Lower leg skin (tissue), 4 donors: ENCODE measurements around the gene PXDN. TPM values are rescaled to one million over a fixed set of nuclear protein-coding genes. Genes with fewer than 3 reads are reported as not detected.

ENCODE experiments used
- DNase-seq, 2 donors: peaks; one replicate each; pipeline ENCODE4 v3.0.0-alpha.2; 2019; ENCODE audit warnings: low spot score in 2 of 2
- H3K4me3 ChIP-seq: fragments of 200-600 bp; sonication (generic); 2 replicates; pipeline ENCODE4 v1.5.1; 2017; ENCODE audit warnings: mild to moderate bottlenecking, low read depth; ENCODE audit not compliant: poor library complexity, severe bottlenecking
- POLR2A ChIP-seq, 2 donors: fragments of 450-650 bp; IDR thresholded peaks; one replicate each; pipeline ENCODE4 v1.6.1; 2016 to 2017; ENCODE audit warnings: antibody characterized with exemption in 2 of 2, mild to moderate bottlenecking in 1 of 2, moderate library complexity in 1 of 2
- WGBS, 2 donors: methylation state at CpG; one replicate each; pipeline ENCODE4 v1.1.5; 2018; 5-methylcytosine and 5-hydroxymethylcytosine counted together
- intact Hi-C: fragments of 100-400 bp; cut with DNase I; formaldehyde crosslinking; loops from one replicate; pipeline ENCODE4 v1.15.0; 2023; ENCODE audit warnings: low total_unique reads
- total RNA-seq, 4 donors: library from RNA; depleted of rRNA; stranded (reverse); fragments of >200 nt; gene quantifications; one replicate each; pipeline ENCODE4 v1.1.0, GENCODE V29; 2016
- TF ChIP-seq, protein P1 (sequence below), 3 donors: fragments of 450-650 bp; IDR thresholded peaks; one replicate each; pipeline ENCODE4 v1.5.1; 2016; ENCODE audit warnings: antibody characterized with exemption in 3 of 3, mild to moderate bottlenecking in 3 of 3, moderate library complexity in 2 of 3

PXDN gene
- total RNA-seq, 4 donors from 2014 or later = 4.7 to 13.7 (median 7.0) TPM

DNA sequence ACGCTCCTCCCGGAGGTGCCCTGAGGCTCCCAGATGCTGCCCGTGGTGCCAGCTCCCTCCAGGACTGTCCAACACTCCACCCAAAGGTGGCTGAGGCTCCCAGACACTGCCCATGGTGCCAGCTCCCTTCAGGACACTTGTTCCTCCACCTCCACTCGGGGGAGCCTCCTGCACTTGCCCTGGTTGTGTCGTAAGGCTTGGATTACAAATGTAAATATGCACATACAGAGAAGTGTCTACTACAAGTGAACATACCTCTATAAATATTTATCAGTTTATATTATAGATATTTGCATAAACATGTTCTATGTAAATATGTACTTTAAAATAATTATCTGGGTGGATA lies 143.3 kb downstream of the PXDN start:
- DNase-seq = no peak
- TF ChIP-seq, protein P1, sequence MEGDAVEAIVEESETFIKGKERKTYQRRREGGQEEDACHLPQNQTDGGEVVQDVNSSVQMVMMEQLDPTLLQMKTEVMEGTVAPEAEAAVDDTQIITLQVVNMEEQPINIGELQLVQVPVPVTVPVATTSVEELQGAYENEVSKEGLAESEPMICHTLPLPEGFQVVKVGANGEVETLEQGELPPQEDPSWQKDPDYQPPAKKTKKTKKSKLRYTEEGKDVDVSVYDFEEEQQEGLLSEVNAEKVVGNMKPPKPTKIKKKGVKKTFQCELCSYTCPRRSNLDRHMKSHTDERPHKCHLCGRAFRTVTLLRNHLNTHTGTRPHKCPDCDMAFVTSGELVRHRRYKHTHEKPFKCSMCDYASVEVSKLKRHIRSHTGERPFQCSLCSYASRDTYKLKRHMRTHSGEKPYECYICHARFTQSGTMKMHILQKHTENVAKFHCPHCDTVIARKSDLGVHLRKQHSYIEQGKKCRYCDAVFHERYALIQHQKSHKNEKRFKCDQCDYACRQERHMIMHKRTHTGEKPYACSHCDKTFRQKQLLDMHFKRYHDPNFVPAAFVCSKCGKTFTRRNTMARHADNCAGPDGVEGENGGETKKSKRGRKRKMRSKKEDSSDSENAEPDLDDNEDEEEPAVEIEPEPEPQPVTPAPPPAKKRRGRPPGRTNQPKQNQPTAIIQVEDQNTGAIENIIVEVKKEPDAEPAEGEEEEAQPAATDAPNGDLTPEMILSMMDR (IDR thresholded peaks at IDR 0.05) = no peak
- WGBS, 2 donors = 54 to 68% methylated on average over 5 of the region's 5 CpGs
- no peak overlapping the region for H3K4me3 ChIP-seq
- intact Hi-C loops = no loop called here

DNA sequence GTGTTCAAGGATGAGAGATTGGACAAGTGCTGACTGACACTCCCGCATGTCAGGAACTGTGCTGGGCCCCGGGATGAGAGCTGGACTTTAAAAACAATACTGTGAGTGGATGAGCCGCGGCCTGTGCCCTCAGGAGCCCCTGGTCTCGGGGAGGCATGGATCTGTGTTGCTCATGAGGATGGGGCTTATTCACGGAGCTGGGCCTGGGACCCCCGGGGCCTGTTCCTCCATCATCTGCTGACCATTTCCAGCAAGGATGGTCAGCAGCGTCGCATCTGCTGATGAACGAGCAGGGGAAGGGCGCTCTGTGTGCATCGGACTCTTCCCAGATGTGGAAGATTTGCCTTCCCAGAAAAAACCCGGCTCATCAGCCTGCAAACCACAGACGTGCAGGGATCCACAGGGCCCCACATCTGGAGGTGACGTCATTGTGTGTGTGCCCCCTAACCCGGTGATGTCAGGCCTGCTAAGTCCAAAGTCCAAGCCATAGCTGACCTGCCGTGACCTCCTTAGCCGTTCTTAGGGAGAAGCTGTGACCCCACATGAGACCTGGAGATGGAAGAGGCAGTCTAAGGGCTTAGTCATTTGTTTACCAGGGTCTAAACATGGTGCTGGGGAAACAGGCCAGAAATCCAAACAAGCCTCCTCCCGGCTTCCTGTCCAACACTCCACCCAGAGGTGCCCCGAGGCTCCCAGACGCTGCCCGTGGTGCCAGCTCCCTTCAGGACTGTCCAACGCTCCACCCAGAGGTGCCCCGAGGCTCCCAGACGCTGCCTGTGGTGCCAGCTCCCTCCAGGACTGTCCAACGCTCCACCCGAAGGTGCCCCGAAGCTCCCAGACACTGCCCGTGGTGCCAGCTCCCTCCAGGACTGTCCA lies 143.9 kb downstream of the PXDN start:
- 62 to 71% methylated on average over 27 to 29 of the region's 29 CpGs for WGBS, 2 donors
- no peak overlapping the region for H3K4me3 ChIP-seq
- intact Hi-C loops = no loop called here
- TF ChIP-seq, protein P1 (IDR thresholded peaks at IDR 0.05) = no peak
- TF ChIP-seq POLR2A (IDR thresholded peaks at IDR 0.05) = no peak
- DNase-seq = peak in 1 of 2 donors; percentile 79

DNA sequence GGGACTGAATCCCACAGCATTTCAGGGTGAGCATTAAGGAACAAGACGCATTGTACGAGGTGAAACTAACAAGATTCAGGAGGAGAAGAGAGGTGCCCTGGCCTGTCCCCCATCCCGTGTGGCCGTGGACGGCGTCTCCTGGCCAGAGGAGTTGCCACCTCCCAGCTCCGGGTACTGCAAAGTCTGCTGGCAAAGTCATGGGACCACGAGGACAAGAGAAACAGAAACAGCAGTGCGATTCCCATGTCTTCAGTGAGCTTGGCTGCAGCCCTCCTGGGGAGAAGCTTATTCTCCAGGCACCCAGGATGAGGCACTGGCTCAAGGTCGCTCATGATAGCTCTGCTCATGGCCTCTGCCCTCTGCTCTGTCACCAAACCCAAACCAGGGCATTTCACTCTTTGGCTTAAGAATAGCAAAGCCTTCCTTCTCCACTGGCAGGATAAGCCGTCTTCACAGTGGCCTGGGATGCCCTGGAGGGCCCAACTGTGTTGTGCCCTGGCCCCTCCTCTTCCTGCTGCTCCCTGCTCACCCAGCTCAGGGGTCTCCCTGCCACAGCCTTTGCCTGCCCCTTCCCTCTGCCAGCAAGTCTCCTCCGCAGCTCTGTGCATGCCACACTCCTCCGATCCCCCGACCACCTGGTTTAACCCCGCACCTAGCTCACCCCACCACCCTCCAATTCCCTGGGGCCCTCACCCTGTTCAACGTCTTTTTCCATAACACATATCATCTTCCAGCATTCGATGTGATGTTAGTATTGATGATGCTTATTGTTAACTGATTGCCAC lies 144.8 kb downstream of the PXDN start:
- TF ChIP-seq, protein P1 (IDR thresholded peaks at IDR 0.05) = no peak
- TF ChIP-seq POLR2A (IDR thresholded peaks at IDR 0.05) = no peak
- 86 to 91% methylated on average over 17 of the region's 17 CpGs for WGBS, 2 donors
- intact Hi-C loops = no loop called here
- DNase-seq = peak in 1 of 2 donors; percentile 82
- no peak overlapping the region for H3K4me3 ChIP-seq

DNA sequence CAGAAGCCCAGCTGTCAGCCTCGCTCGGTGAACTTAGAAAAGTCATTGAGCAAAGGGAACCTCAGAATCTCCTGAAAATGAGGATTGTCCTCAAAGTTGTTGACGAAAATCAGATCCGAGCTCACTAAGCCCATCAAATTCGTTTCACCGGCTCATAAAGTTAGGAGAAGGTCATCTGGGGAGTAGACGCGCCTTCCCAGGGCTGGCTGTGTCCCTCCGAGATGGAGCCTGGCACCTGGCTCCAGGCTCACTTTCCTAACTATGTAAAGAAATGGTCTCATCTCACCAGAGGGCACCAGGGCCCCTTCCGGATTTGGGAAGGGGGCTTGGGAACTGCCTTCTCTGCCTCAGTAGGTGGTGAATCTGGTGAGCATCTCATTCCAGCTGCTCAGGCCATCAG lies 145.5 kb downstream of the PXDN start:
- TF ChIP-seq, protein P1 (IDR thresholded peaks at IDR 0.05) = no peak
- WGBS, 2 donors = 94 to 96% methylated on average over 10 of the region's 10 CpGs
- DNase-seq = peak in 1 of 2 donors; percentile 58
- no peak overlapping the region for H3K4me3 ChIP-seq
- intact Hi-C loops = no loop called here

DNA sequence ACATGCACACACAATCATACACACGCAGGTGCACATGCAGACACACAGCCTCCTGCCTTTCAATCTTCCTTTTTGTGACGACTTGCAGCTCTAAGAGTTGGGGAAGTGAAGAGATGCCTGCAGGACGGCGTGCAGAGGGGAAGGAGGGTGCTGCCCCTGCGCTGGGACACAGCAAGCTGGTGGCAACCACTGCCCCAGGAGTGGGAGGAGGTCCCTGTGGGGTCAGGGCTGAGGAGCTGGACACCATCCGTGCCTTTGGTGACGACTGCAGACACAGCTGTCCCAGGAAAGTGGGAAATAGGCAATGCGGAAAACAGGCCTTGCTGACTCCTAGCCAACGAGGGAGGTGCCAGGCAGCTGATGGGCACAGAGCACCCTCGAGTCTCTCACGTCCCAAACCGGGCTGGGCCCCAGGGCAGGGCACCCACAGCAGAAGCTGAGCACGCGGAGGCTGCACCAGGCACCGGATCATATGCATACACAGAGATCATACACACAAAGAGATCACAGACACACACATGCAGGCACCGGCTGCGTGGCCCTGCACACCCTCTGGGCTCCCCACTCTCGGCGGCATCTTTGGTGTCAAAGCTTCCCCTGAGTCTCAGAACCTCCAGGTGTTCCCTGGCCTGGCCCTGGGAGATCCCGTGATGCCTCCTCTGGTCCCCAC lies 146.1 kb downstream of the PXDN start:
- no peak overlapping the region for H3K4me3 ChIP-seq
- DNase-seq = peak in 1 of 2 donors; percentile 70
- 76 to 77% methylated on average over 19 of the region's 20 CpGs for WGBS, 2 donors
- intact Hi-C loops = no loop called here
- no peak for TF ChIP-seq POLR2A (IDR thresholded peaks at IDR 0.05)
- TF ChIP-seq, protein P1 (IDR thresholded peaks at IDR 0.05) = no peak
